BLaER1 (cell line): Measurements from ENCODE around the gene MAP7.

Experiments used
- H3K27ac ChIP-seq: shearing (Covaris generic); formaldehyde crosslinking; 2 replicates; pipeline ENCODE4 v1.8.1; 2022
- H3K27me3 ChIP-seq: shearing (Covaris generic); formaldehyde crosslinking; 2 replicates; pipeline ENCODE4 v1.8.1; 2022
- H3K36me3 ChIP-seq: shearing (Covaris generic); formaldehyde crosslinking; 2 replicates; pipeline ENCODE4 v1.8.1; 2022
- H3K4me1 ChIP-seq: shearing (Covaris generic); formaldehyde crosslinking; 2 replicates; pipeline ENCODE4 v1.8.1; 2022
- H3K4me2 ChIP-seq: shearing (Covaris generic); formaldehyde crosslinking; 2 replicates; pipeline ENCODE4 v1.8.1; 2022
- H3K4me3 ChIP-seq: shearing (Covaris generic); formaldehyde crosslinking; 2 replicates; pipeline ENCODE4 v1.8.1; 2022
- H3K9ac ChIP-seq: shearing (Covaris generic); formaldehyde crosslinking; 2 replicates; pipeline ENCODE4 v1.8.1; 2022
- H3K9me3 ChIP-seq: shearing (Covaris generic); formaldehyde crosslinking; 2 replicates; pipeline ENCODE4 v1.8.1; 2022
- H4K20me1 ChIP-seq: shearing (Covaris generic); formaldehyde crosslinking; 2 replicates; pipeline ENCODE4 v1.8.1; 2022
- Cebpa-rat ChIP-seq: shearing (Covaris generic); IDR thresholded peaks from 2 replicates; pipeline ENCODE4 v1.8.1; 2022

MAP7 gene

GRCh38 chr6:136421537-136422158 lies 128.6 kb downstream of the MAP7 start:
- TF ChIP-seq Cebpa-rat: no peak
- no peak overlapping the region for H3K27ac ChIP-seq
- H4K20me1 ChIP-seq: no peaks in the 10 kb centered on the region

GRCh38 chr6:136420853-136421252 lies 129.4 kb downstream of the MAP7 start:
- Histone ChIP-seq H3K9ac (no peak overlapping the region), H3K27ac (no peak overlapping the region), H4K20me1 (no peaks in the 10 kb centered on the region), H3K4me1 (0 out of 2 replicates have a peak, but pooled peaks cover 4% of the 10 kb centered on the region), H3K4me2 (no peak overlapping the region), H3K36me3 (no peaks in the 10 kb centered on the region), H3K27me3 (no peaks in the 10 kb centered on the region), H3K9me3 (no peaks in the 10 kb centered on the region), H3K4me3 (no peak overlapping the region)
- TF ChIP-seq Cebpa-rat: no peak

More at GRCh38 chr6:136421537-136422158, 128.6 kb downstream of the MAP7 start:
- Histone ChIP-seq H3K9me3 (no peaks in the 10 kb centered on the region), H3K4me2 (no peak overlapping the region), H3K4me3 (no peak overlapping the region), H3K36me3 (no peaks in the 10 kb centered on the region), H3K27me3 (no peaks in the 10 kb centered on the region), H3K4me1 (0 out of 2 replicates have a peak, but pooled peaks cover 4% of the 10 kb centered on the region), H3K9ac (no peak overlapping the region)

GRCh38 chr6:136415351-136416007 lies 134.7 kb downstream of the MAP7 start:
- Histone ChIP-seq H3K4me1 (no peaks in the 10 kb centered on the region), H3K27ac (no peak overlapping the region), H3K4me3 (no peak overlapping the region), H3K27me3 (no peaks in the 10 kb centered on the region), H3K36me3 (no peaks in the 10 kb centered on the region), H4K20me1 (no peaks in the 10 kb centered on the region), H3K9ac (no peak overlapping the region), H3K4me2 (no peak overlapping the region), H3K9me3 (no peaks in the 10 kb centered on the region)
- TF ChIP-seq Cebpa-rat: 0 out of 2 replicates have a peak, but pooled peaks have one; percentile 19

GRCh38 chr6:136412410-136412809 lies 137.8 kb downstream of the MAP7 start:
- Histone ChIP-seq H3K4me2 (no peak overlapping the region), H3K27ac (no peak overlapping the region), H3K27me3 (no peaks in the 10 kb centered on the region), H3K36me3 (no peaks in the 10 kb centered on the region), H3K9ac (no peak overlapping the region), H4K20me1 (no peaks in the 10 kb centered on the region), H3K4me3 (no peak overlapping the region), H3K4me1 (peaks cover 12% of the 10 kb centered on the region), H3K9me3 (no peaks in the 10 kb centered on the region)
- no peak for TF ChIP-seq Cebpa-rat

GRCh38 chr6:136411453-136412354 lies 138.5 kb downstream of the MAP7 start:
- H3K9ac ChIP-seq: no peak overlapping the region
- H4K20me1 ChIP-seq: no peaks in the 10 kb centered on the region
- TF ChIP-seq Cebpa-rat: no peak
- no peak overlapping the region for H3K4me2 ChIP-seq
- no peak overlapping the region for H3K27ac ChIP-seq
- no peaks in the 10 kb centered on the region for H3K9me3 ChIP-seq
- peaks cover 12% of the 10 kb centered on the region for H3K4me1 ChIP-seq
- no peaks in the 10 kb centered on the region for H3K36me3 ChIP-seq
- no peaks in the 10 kb centered on the region for H3K27me3 ChIP-seq
- no peak overlapping the region for H3K4me3 ChIP-seq

GRCh38 chr6:136411025-136411325 lies 139.2 kb downstream of the MAP7 start:
- H4K20me1 ChIP-seq: no peaks in the 10 kb centered on the region
- no peaks in the 10 kb centered on the region for H3K9me3 ChIP-seq
- H3K9ac ChIP-seq: no peak overlapping the region
- no peak overlapping the region for H3K4me2 ChIP-seq
- H3K4me3 ChIP-seq: no peak overlapping the region
- no peak overlapping the region for H3K27ac ChIP-seq
- no peaks in the 10 kb centered on the region for H3K27me3 ChIP-seq
- peaks cover 12% of the 10 kb centered on the region for H3K4me1 ChIP-seq
- no peak for TF ChIP-seq Cebpa-rat
- H3K36me3 ChIP-seq: no peaks in the 10 kb centered on the region

- H3K27ac ChIP-seq: no peak overlapping the region
- TF ChIP-seq Cebpa-rat: no peak
- no peak overlapping the region for H3K4me2 ChIP-seq
- no peak overlapping the region for H3K9ac ChIP-seq
- H3K36me3 ChIP-seq: no peaks in the 10 kb centered on the region
- H3K27me3 ChIP-seq: no peaks in the 10 kb centered on the region
- H3K9me3 ChIP-seq: no peaks in the 10 kb centered on the region
- H3K4me3 ChIP-seq: no peak overlapping the region
- H4K20me1 ChIP-seq: no peaks in the 10 kb centered on the region
- H3K4me1 ChIP-seq: peaks cover 12% of the 10 kb centered on the region
These were observed 139.8 kb downstream of the MAP7 start for GRCh38 chr6:136410201-136411024.

GRCh38 chr6:136409597-136409996 lies 140.6 kb downstream of the MAP7 start:
- Histone ChIP-seq H3K9me3 (no peaks in the 10 kb centered on the region), H3K27me3 (no peaks in the 10 kb centered on the region), H3K4me1 (peaks cover 12% of the 10 kb centered on the region), H3K4me2 (no peak overlapping the region), H4K20me1 (no peaks in the 10 kb centered on the region), H3K9ac (no peak overlapping the region), H3K4me3 (no peak overlapping the region), H3K27ac (no peak overlapping the region), H3K36me3 (no peaks in the 10 kb centered on the region)
- TF ChIP-seq Cebpa-rat: no peak

GRCh38 chr6:136408204-136408603 lies 142.0 kb downstream of the MAP7 start:
- H3K4me2 ChIP-seq: peak overlapping the region; percentile 42
- H3K4me1 ChIP-seq: peaks cover 12% of the 10 kb centered on the region
- H4K20me1 ChIP-seq: no peaks in the 10 kb centered on the region
- H3K9me3 ChIP-seq: no peaks in the 10 kb centered on the region
- H3K4me3 ChIP-seq: no peak overlapping the region
- H3K36me3 ChIP-seq: no peaks in the 10 kb centered on the region
- H3K27ac ChIP-seq: no peak overlapping the region
- H3K9ac ChIP-seq: no peak overlapping the region
- H3K27me3 ChIP-seq: no peaks in the 10 kb centered on the region
- no peak for TF ChIP-seq Cebpa-rat
